Neural progenitor cell (in vitro differentiated cells): Measurements from ENCODE around the gene PTPRN2. TPM values are rescaled to one million over a fixed set of nuclear protein-coding genes. Genes with fewer than 3 reads are reported as not detected.

Experiments used
- DNase-seq: peaks from one replicate; pipeline ENCODE4 v3.0.0-alpha.2; 2016; ENCODE audit warnings: low spot score
- H2AFZ ChIP-seq: fragments of 200-600 bp; sonication (generic); replicated peaks from 2 replicates; pipeline ENCODE4 v1.6.1; 2016; ENCODE audit warnings: antibody characterized with exemption
- H3F3A ChIP-seq: fragments of 200-600 bp; sonication (generic); 2 replicates; pipeline ENCODE4 v1.6.1; 2016; ENCODE audit warnings: antibody characterized with exemption, low read depth
- H3K27ac ChIP-seq: fragments of 200-600 bp; sonication (generic); 2 replicates; pipeline ENCODE4 v1.5.1; 2016; ENCODE audit warnings: mild to moderate bottlenecking
- H3K27me3 ChIP-seq: fragments of 200-600 bp; sonication (generic); 2 replicates; pipeline ENCODE4 v1.6.1; 2016; ENCODE audit warnings: mild to moderate bottlenecking, moderate library complexity
- H3K36me3 ChIP-seq: fragments of 200-600 bp; sonication (generic); 2 replicates; pipeline ENCODE4 v1.5.1; 2016
- H3K4me1 ChIP-seq: fragments of 200-600 bp; sonication (generic); 2 replicates; pipeline ENCODE4 v1.6.1; 2016; ENCODE audit warnings: mixed run types
- H3K4me2 ChIP-seq: fragments of 200-600 bp; sonication (generic); 2 replicates; pipeline ENCODE4 v1.6.1; 2016
- H3K4me3 ChIP-seq: fragments of 200-600 bp; sonication (generic); 2 replicates; pipeline ENCODE4 v1.5.1; 2016
- H3K79me2 ChIP-seq: fragments of 200-600 bp; sonication (generic); 2 replicates; pipeline ENCODE4 v1.6.1; 2016; ENCODE audit warnings: low read depth
- H3K9ac ChIP-seq: fragments of 200-600 bp; sonication (generic); 2 replicates; pipeline ENCODE4 v1.6.1; 2016
- H3K9me3 ChIP-seq: fragments of 200-600 bp; sonication (generic); 2 replicates; pipeline ENCODE4 v1.5.1; 2016; ENCODE audit warnings: low read depth
- H4K20me1 ChIP-seq: fragments of 200-600 bp; sonication (generic); 2 replicates; pipeline ENCODE4 v1.6.1; 2016; ENCODE audit warnings: low read depth
- H3K27ac Mint-ChIP-seq: 3 replicates; pipeline ENCODE4 v1.8.0; 2021; ENCODE audit warnings: mixed read lengths
- H3K27me3 Mint-ChIP-seq: 2 replicates; pipeline ENCODE4 v1.8.0; 2022; ENCODE audit warnings: low read depth, mild to moderate bottlenecking, inconsistent platforms, moderate library complexity, mixed read lengths; ENCODE audit not compliant: insufficient read depth
- H3K36me3 Mint-ChIP-seq: 3 replicates; pipeline ENCODE4 v1.8.0; 2021; ENCODE audit warnings: mixed read lengths
- H3K4me1 Mint-ChIP-seq: 3 replicates; pipeline ENCODE4 v1.8.0; 2021; ENCODE audit warnings: mixed read lengths
- H3K4me3 Mint-ChIP-seq: 3 replicates; pipeline ENCODE4 v1.8.0; 2021; ENCODE audit warnings: mild to moderate bottlenecking, moderate library complexity, mixed read lengths
- H3K9me3 Mint-ChIP-seq: 3 replicates; pipeline ENCODE4 v1.8.0; 2020; ENCODE audit warnings: mixed read lengths
- CTCF ChIP-seq: fragments of 200-600 bp; sonication (generic); IDR thresholded peaks from 2 replicates; pipeline ENCODE4 v1.5.1; 2017; ENCODE audit warnings: antibody characterized with exemption, mild to moderate bottlenecking
- EZH2 ChIP-seq: fragments of 200-600 bp; sonication (generic); IDR thresholded peaks from 2 replicates; pipeline ENCODE4 v1.6.1; 2017; ENCODE audit warnings: antibody characterized with exemption, mild to moderate bottlenecking, moderate library complexity
- EZH2phosphoT487 ChIP-seq: fragments of 200-600 bp; sonication (generic); IDR thresholded peaks from 2 replicates; pipeline ENCODE4 v1.6.1; 2017; ENCODE audit warnings: antibody characterized with exemption
- total RNA-seq: library from RNA; depleted of rRNA; stranded (reverse); fragments of >200 nt; gene quantifications from 2 replicates; pipeline ENCODE4 v1.2.3, GENCODE V29; 2015; ENCODE audit warnings: low replicate concordance

PTPRN2 gene
- total RNA-seq, 1 donor from 2014 or later, result 3.0 TPM

GRCh38 chr7:158373476-158374133 is 214.0 kb downstream of the PTPRN2 start:
- no peak overlapping the region for H3K4me3 ChIP-seq
- no peaks in the 10 kb centered on the region for H3K4me1 ChIP-seq
- no peaks in the 10 kb centered on the region for H4K20me1 ChIP-seq
- Mint-ChIP-seq H3K27ac (no peak overlapping the region), H3K27me3 (peaks cover 2% of the 10 kb centered on the region), H3K9me3 (peaks cover 3% of the 10 kb centered on the region), H3K36me3 (no peaks in the 10 kb centered on the region), H3K4me3 (no peak overlapping the region), H3K4me1 (peaks cover 6% of the 10 kb centered on the region)
- no peak overlapping the region for H3K9ac ChIP-seq
- TF ChIP-seq EZH2, result no peak
- no peak for TF ChIP-seq CTCF
- no peak for TF ChIP-seq EZH2phosphoT487
- H3K27me3 ChIP-seq, result no peaks in the 10 kb centered on the region
- H3K36me3 ChIP-seq, result no peaks in the 10 kb centered on the region
- no peak for DNase-seq
- no peak overlapping the region for H3K27ac ChIP-seq
- no peak overlapping the region for H3K4me2 ChIP-seq
- H3F3A ChIP-seq, result no peaks in the 10 kb centered on the region
- no peaks in the 10 kb centered on the region for H3K9me3 ChIP-seq
- H3K79me2 ChIP-seq, result no peaks in the 10 kb centered on the region
- no peak overlapping the region for H2AFZ ChIP-seq

GRCh38 chr7:158372400-158373342 is 215.0 kb downstream of the PTPRN2 start:
- H3K27ac Mint-ChIP-seq, result no peak overlapping the region
- H3K27me3 Mint-ChIP-seq, result peaks cover 2% of the 10 kb centered on the region
- H3K4me3 Mint-ChIP-seq, result no peak overlapping the region
- Histone ChIP-seq H3K79me2 (no peaks in the 10 kb centered on the region), H3K4me3 (no peak overlapping the region), H3K9me3 (no peaks in the 10 kb centered on the region), H2AFZ (no peak overlapping the region), H3K9ac (no peak overlapping the region), H4K20me1 (no peaks in the 10 kb centered on the region), H3K27me3 (no peaks in the 10 kb centered on the region), H3K4me1 (no peaks in the 10 kb centered on the region), H3K27ac (no peak overlapping the region), H3K4me2 (no peak overlapping the region), H3F3A (no peaks in the 10 kb centered on the region), H3K36me3 (no peaks in the 10 kb centered on the region)
- DNase-seq, result no peak
- TF ChIP-seq EZH2phosphoT487 (no peak), CTCF (no peak), EZH2 (no peak)
- no peaks in the 10 kb centered on the region for H3K36me3 Mint-ChIP-seq
- peaks cover 6% of the 10 kb centered on the region for H3K4me1 Mint-ChIP-seq
- peaks cover 3% of the 10 kb centered on the region for H3K9me3 Mint-ChIP-seq

GRCh38 chr7:158371856-158372255 is 215.8 kb downstream of the PTPRN2 start:
- Histone ChIP-seq H3K27me3 (no peaks in the 10 kb centered on the region), H3K36me3 (no peaks in the 10 kb centered on the region), H3K9ac (no peak overlapping the region), H3K27ac (no peak overlapping the region), H3K4me2 (no peak overlapping the region), H3K9me3 (no peaks in the 10 kb centered on the region), H2AFZ (no peak overlapping the region), H3K79me2 (no peaks in the 10 kb centered on the region), H3K4me1 (no peaks in the 10 kb centered on the region), H4K20me1 (no peaks in the 10 kb centered on the region), H3F3A (no peaks in the 10 kb centered on the region), H3K4me3 (no peak overlapping the region)
- Mint-ChIP-seq H3K27ac (no peak overlapping the region), H3K9me3 (peaks cover 3% of the 10 kb centered on the region), H3K4me1 (peaks cover 3% of the 10 kb centered on the region), H3K27me3 (peaks cover 2% of the 10 kb centered on the region), H3K36me3 (no peaks in the 10 kb centered on the region), H3K4me3 (no peak overlapping the region)
- TF ChIP-seq EZH2, result no peak
- no peak for DNase-seq
